Measurements from ENCODE around the gene MYO5A.

- no peak for TF ChIP-seq CTCF (optimal IDR thresholded peaks at IDR 0.05 in 1 of 3, IDR thresholded peaks at IDR 0.05 in 1 of 3, conservative IDR thresholded peaks at IDR 0.05 in 1 of 3; ENCODE audit: extremely low read depth in 1 of 3, insufficient read depth in 2 of 3, low read length in 3 of 3)
- TF ChIP-seq EZH2 (IDR thresholded peaks at IDR 0.05; ENCODE audit: low read length) = no peak
These were observed 177.3 kb downstream of the MYO5A start for GRCh38 chr15:52351206-52351908.
